Breast epithelium (tissue), 3 donors: ENCODE data around the gene KRTAP4-7.
"Not testable (repeated sequence)": the region's sequence is repeated elsewhere in the genome, so short reads cannot be mapped to it uniquely, and the experiment has no call there.

Experiments used
- POLR2A ChIP-seq: fragments of 450-650 bp; IDR thresholded peaks from one replicate; pipeline ENCODE4 v1.6.1; 2016; ENCODE audit warnings: antibody characterized with exemption, mild to moderate bottlenecking, moderate library complexity
- TF ChIP-seq, protein P1 (sequence below), 3 donors: fragments of 450-650 bp; IDR thresholded peaks; one replicate each; pipeline ENCODE4 v1.5.1; 2016 to 2017; ENCODE audit warnings: antibody characterized with exemption in 3 of 3, mild to moderate bottlenecking in 3 of 3, moderate library complexity in 3 of 3

DNA sequence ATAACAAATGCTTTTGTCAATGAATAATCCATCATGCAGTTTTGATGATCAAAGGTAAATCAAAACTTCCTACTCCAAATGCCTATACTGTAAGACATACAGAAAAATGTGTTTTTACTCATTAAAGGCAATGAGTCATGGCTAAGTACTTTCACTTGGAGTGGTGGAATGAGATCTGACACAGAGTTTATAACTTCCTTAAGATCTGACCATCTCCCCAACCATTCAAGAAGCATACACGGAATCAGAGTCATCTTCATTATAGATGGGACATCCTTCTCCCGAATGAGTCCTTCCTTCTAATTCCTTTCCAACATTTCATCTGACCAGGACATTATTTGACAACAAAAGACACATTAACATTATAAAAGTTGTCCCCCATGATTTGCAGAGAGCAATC lies 523 bp upstream of the KRTAP4-7 start:
- TF ChIP-seq, protein P1, sequence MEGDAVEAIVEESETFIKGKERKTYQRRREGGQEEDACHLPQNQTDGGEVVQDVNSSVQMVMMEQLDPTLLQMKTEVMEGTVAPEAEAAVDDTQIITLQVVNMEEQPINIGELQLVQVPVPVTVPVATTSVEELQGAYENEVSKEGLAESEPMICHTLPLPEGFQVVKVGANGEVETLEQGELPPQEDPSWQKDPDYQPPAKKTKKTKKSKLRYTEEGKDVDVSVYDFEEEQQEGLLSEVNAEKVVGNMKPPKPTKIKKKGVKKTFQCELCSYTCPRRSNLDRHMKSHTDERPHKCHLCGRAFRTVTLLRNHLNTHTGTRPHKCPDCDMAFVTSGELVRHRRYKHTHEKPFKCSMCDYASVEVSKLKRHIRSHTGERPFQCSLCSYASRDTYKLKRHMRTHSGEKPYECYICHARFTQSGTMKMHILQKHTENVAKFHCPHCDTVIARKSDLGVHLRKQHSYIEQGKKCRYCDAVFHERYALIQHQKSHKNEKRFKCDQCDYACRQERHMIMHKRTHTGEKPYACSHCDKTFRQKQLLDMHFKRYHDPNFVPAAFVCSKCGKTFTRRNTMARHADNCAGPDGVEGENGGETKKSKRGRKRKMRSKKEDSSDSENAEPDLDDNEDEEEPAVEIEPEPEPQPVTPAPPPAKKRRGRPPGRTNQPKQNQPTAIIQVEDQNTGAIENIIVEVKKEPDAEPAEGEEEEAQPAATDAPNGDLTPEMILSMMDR (IDR thresholded peaks at IDR 0.05), result not testable (repeated sequence)
- TF ChIP-seq POLR2A, result not testable (repeated sequence)
